H9 (cell line): ENCODE measurements around the gene C16orf95. TPM values are rescaled to one million over a fixed set of nuclear protein-coding genes. Genes with fewer than 3 reads are reported as not detected.

Experiments
- DNase-seq: peaks from one replicate; pipeline ENCODE4 v3.0.0-alpha.2; 2017
- H2AFZ ChIP-seq: one replicate; pipeline ENCODE4 v1.6.1; 2013; ENCODE audit warnings: mild to moderate bottlenecking, low read length, control low read depth, moderate library complexity
- H2AK5ac ChIP-seq: 2 replicates; pipeline ENCODE4 v1.6.1; 2013; ENCODE audit warnings: low read length, control low read depth, mixed read lengths; ENCODE audit not compliant: insufficient read length
- H2BK120ac ChIP-seq: one replicate; pipeline ENCODE4 v1.6.1; 2013; ENCODE audit warnings: low read depth, mild to moderate bottlenecking, low read length, control low read depth, inconsistent platforms; ENCODE audit not compliant: poor library complexity, severe bottlenecking
- H2BK12ac ChIP-seq: 2 replicates; pipeline ENCODE4 v1.6.1; 2013; ENCODE audit warnings: low read length, control low read depth, mixed read lengths, low read depth; ENCODE audit not compliant: insufficient read length
- H2BK15ac ChIP-seq: 2 replicates; pipeline ENCODE4 v1.6.1; 2013; ENCODE audit warnings: low read depth, low read length, control low read depth
- H2BK20ac ChIP-seq: one replicate; pipeline ENCODE4 v1.6.1; 2013; ENCODE audit warnings: low read depth, mild to moderate bottlenecking, low read length, control low read depth, inconsistent platforms; ENCODE audit not compliant: poor library complexity, severe bottlenecking
- H2BK5ac ChIP-seq: 2 replicates; pipeline ENCODE4 v1.6.1; 2013; ENCODE audit warnings: low read length, control low read depth, mixed read lengths; ENCODE audit not compliant: insufficient read length
- H3K14ac ChIP-seq: 2 replicates; pipeline ENCODE4 v1.6.1; 2013; ENCODE audit warnings: low read length, control low read depth; ENCODE audit not compliant: insufficient read depth
- H3K18ac ChIP-seq: 2 replicates; pipeline ENCODE4 v1.6.1; 2013; ENCODE audit warnings: low read depth, mild to moderate bottlenecking, mixed read lengths, low read length, control low read depth; ENCODE audit not compliant: insufficient read length
- H3K23ac ChIP-seq: 2 replicates; pipeline ENCODE4 v1.6.1; 2013; ENCODE audit warnings: low read length, control low read depth, mixed read lengths, low read depth; ENCODE audit not compliant: insufficient read length
- H3K23me2 ChIP-seq: 2 replicates; pipeline ENCODE4 v1.6.1; 2013; ENCODE audit warnings: low read depth, mild to moderate bottlenecking, mixed read lengths, low read length, control low read depth; ENCODE audit not compliant: insufficient read length, poor library complexity, severe bottlenecking
- H3K27ac ChIP-seq: 2 replicates; pipeline ENCODE4 v1.5.1; 2013; ENCODE audit warnings: low read length, control low read depth, mixed read lengths, low read depth; ENCODE audit not compliant: insufficient read length
- H3K27me3 ChIP-seq: 2 replicates; pipeline ENCODE4 v1.6.1; 2013; ENCODE audit warnings: low read length, control low read depth, inconsistent platforms; ENCODE audit not compliant: insufficient read depth
- H3K4ac ChIP-seq: 2 replicates; pipeline ENCODE4 v1.6.1; 2013; ENCODE audit warnings: low read depth, mild to moderate bottlenecking, control low read depth, inconsistent platforms, low read length, moderate library complexity
- H3K4me1 ChIP-seq: 2 replicates; pipeline ENCODE4 v1.6.1; 2013; ENCODE audit warnings: low read length, control low read depth, inconsistent platforms; ENCODE audit not compliant: insufficient read depth
- H3K4me2 ChIP-seq: 2 replicates; pipeline ENCODE4 v1.6.1; 2013; ENCODE audit warnings: low read length, control low read depth, mixed read lengths; ENCODE audit not compliant: insufficient read length, insufficient read depth
- H3K56ac ChIP-seq: 2 replicates; pipeline ENCODE4 v1.6.1; 2013; ENCODE audit warnings: low read depth, mild to moderate bottlenecking, mixed read lengths, low read length, control low read depth; ENCODE audit not compliant: insufficient read length
- H3K79me1 ChIP-seq: 2 replicates; pipeline ENCODE4 v1.6.1; 2013; ENCODE audit warnings: low read depth, mild to moderate bottlenecking, moderate library complexity, low read length, control low read depth, inconsistent platforms; ENCODE audit not compliant: insufficient read depth, poor library complexity, severe bottlenecking
- H3K79me2 ChIP-seq: 2 replicates; pipeline ENCODE4 v1.6.1; 2013; ENCODE audit warnings: low read length, control low read depth, inconsistent platforms; ENCODE audit not compliant: insufficient read depth
- H3K9ac ChIP-seq: 2 replicates; pipeline ENCODE4 v1.6.1; 2013; ENCODE audit warnings: low read length, control low read depth, mixed read lengths; ENCODE audit not compliant: insufficient read length; ENCODE audit errors: extremely low read depth
- H3K9me3 ChIP-seq: one replicate; pipeline ENCODE4 v1.6.1; 2013; ENCODE audit warnings: low read depth, low read length, inconsistent platforms; ENCODE audit not compliant: control insufficient read depth
- H3T11ph ChIP-seq: one replicate; pipeline ENCODE4 v1.6.1; 2013; ENCODE audit warnings: mild to moderate bottlenecking, low read length, control low read depth, inconsistent platforms
- H4K20me1 ChIP-seq: one replicate; pipeline ENCODE4 v1.6.1; 2013; ENCODE audit not compliant: control insufficient read depth, insufficient read length, insufficient read depth
- H4K5ac ChIP-seq: 2 replicates; pipeline ENCODE4 v1.6.1; 2013; ENCODE audit warnings: low read depth, mild to moderate bottlenecking, mixed read lengths, low read length, control low read depth; ENCODE audit not compliant: insufficient read length
- H4K8ac ChIP-seq: replicated peaks from 2 replicates; pipeline ENCODE4 v1.6.1; 2013; ENCODE audit warnings: low read length, control low read depth, mixed read lengths, low read depth; ENCODE audit not compliant: insufficient read length
- H4K91ac ChIP-seq: 2 replicates; pipeline ENCODE4 v1.6.1; 2013; ENCODE audit warnings: low read depth, mild to moderate bottlenecking, moderate library complexity, mixed read lengths, low read length, control low read depth; ENCODE audit not compliant: insufficient read length
- H3K27ac Mint-ChIP-seq, 3 experiments: 2 replicates in 2 of 3; 3 replicates in 1 of 3; pipeline ENCODE4 v1.8.0; 2020 to 2021; ENCODE audit warnings: mixed read lengths in 3 of 3, mild to moderate bottlenecking in 1 of 3, moderate library complexity in 1 of 3
- H3K27me3 Mint-ChIP-seq: 2 replicates; pipeline ENCODE4 v1.8.0; 2021; ENCODE audit warnings: low read depth, mild to moderate bottlenecking, moderate library complexity, mixed read lengths
- H3K36me3 Mint-ChIP-seq, 3 experiments: 2 replicates in 2 of 3; 3 replicates in 1 of 3; pipeline ENCODE4 v1.8.0; 2020 to 2021; ENCODE audit warnings: low read depth in 3 of 3, mixed read lengths in 3 of 3; ENCODE audit not compliant: insufficient read depth in 1 of 3
- H3K4me1 Mint-ChIP-seq, 2 experiments: 2 replicates each; pipeline ENCODE4 v1.8.0; 2020; ENCODE audit warnings: mixed read lengths in 2 of 2
- H3K4me3 Mint-ChIP-seq, 2 experiments: 2 replicates in 1 of 2; 3 replicates in 1 of 2; pipeline ENCODE4 v1.8.0; 2020 to 2021; ENCODE audit warnings: mild to moderate bottlenecking in 2 of 2, mixed read lengths in 2 of 2, moderate library complexity in 1 of 2
- H3K9me3 Mint-ChIP-seq, 2 experiments: 2 replicates in 1 of 2; 3 replicates in 1 of 2; pipeline ENCODE4 v1.8.0; 2020; ENCODE audit warnings: mild to moderate bottlenecking in 2 of 2, mixed read lengths in 2 of 2, moderate library complexity in 1 of 2
- WGBS: extraction: QIAGEN DNeasy Blood & Tissue Kit; methylation state at CpG from one replicate; pipeline ENCODE4 v1.1.7; 2013; ENCODE audit warnings: missing lambda C conversion rate, low lambda C conversion rate, mixed read lengths; ENCODE audit not compliant: insufficient read length; ENCODE audit errors: extremely low coverage; 5-methylcytosine and 5-hydroxymethylcytosine counted together
- total RNA-seq: library from RNA; stranded (reverse); gene quantifications from 2 replicates; pipeline ENCODE4 v1.2.1, GENCODE V29; 2021
- TF ChIP-seq, protein P1 (sequence below): fragments of 200-600 bp; sonication (generic); conservative IDR thresholded peaks from 3 replicates; pipeline ENCODE4 v1.8.0; 2021; ENCODE audit warnings: antibody characterized with exemption, mild to moderate bottlenecking

C16orf95 gene
- total RNA-seq, 1 experiment from 2014 or later: 5.6 TPM

GRCh38 chr16:87353613-87354012 lies 36.4 kb upstream of the C16orf95 start:
- H3K23me2 ChIP-seq: no peaks in the 10 kb centered on the region
- H2BK15ac ChIP-seq: no peak overlapping the region
- no peak overlapping the region for H3T11ph ChIP-seq
- WGBS: no CpG with 5 or more reads among the region's 17 CpGs
- H4K91ac ChIP-seq: no peak overlapping the region
- no peak overlapping the region for H2AFZ ChIP-seq
- Mint-ChIP-seq H3K27me3 (no peaks in the 10 kb centered on the region), H3K9me3 (no peaks in the 10 kb centered on the region), H3K27ac (no peak overlapping the region), H3K4me3 (no peak overlapping the region), H3K4me1 (no peaks in the 10 kb centered on the region), H3K36me3 (peaks cover 1 to 13% (median 9%) of the 10 kb centered on the region in 3 experiments; a peak in 6 of 7 replicates)
- H3K4me1 ChIP-seq: no peaks in the 10 kb centered on the region
- H3K79me1 ChIP-seq: no peaks in the 10 kb centered on the region
- H2BK12ac ChIP-seq: no peak overlapping the region
- DNase-seq: no peak
- no peak overlapping the region for H2BK120ac ChIP-seq
- H3K56ac ChIP-seq: no peak overlapping the region
- no peak overlapping the region for H3K4me2 ChIP-seq
- no peaks in the 10 kb centered on the region for H3K79me2 ChIP-seq
- no peak overlapping the region for H3K4ac ChIP-seq
- H4K8ac ChIP-seq: no peak overlapping the region
- H2BK5ac ChIP-seq: no peak overlapping the region
- no peak overlapping the region for H3K18ac ChIP-seq
- no peak overlapping the region for H3K9ac ChIP-seq
- no peaks in the 10 kb centered on the region for H3K9me3 ChIP-seq
- no peak overlapping the region for H4K5ac ChIP-seq
- no peak overlapping the region for H3K14ac ChIP-seq
- H3K27ac ChIP-seq: no peak overlapping the region
- H2AK5ac ChIP-seq: no peak overlapping the region
- H4K20me1 ChIP-seq: no peaks in the 10 kb centered on the region
- H3K23ac ChIP-seq: no peak overlapping the region
- TF ChIP-seq, protein P1, sequence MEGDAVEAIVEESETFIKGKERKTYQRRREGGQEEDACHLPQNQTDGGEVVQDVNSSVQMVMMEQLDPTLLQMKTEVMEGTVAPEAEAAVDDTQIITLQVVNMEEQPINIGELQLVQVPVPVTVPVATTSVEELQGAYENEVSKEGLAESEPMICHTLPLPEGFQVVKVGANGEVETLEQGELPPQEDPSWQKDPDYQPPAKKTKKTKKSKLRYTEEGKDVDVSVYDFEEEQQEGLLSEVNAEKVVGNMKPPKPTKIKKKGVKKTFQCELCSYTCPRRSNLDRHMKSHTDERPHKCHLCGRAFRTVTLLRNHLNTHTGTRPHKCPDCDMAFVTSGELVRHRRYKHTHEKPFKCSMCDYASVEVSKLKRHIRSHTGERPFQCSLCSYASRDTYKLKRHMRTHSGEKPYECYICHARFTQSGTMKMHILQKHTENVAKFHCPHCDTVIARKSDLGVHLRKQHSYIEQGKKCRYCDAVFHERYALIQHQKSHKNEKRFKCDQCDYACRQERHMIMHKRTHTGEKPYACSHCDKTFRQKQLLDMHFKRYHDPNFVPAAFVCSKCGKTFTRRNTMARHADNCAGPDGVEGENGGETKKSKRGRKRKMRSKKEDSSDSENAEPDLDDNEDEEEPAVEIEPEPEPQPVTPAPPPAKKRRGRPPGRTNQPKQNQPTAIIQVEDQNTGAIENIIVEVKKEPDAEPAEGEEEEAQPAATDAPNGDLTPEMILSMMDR: no peak
- no peaks in the 10 kb centered on the region for H3K27me3 ChIP-seq
- H2BK20ac ChIP-seq: no peak overlapping the region
